Measurements from ENCODE around the gene CSRNP3.

GRCh38 chr2:165529130-165529529, 59.6 kb downstream of the CSRNP3 start:
- TF ChIP-seq POLR2A (IDR thresholded peaks at IDR 0.05; ENCODE audit: low read depth, low read length) (no peak), POLR2AphosphoS5 (IDR thresholded peaks at IDR 0.05; ENCODE audit: low read depth, low read length) (no peak), TAF1 (IDR thresholded peaks at IDR 0.05; ENCODE audit: borderline replicate concordance, low read depth, low read length) (no peak)
